GM23338 (cell line): ENCODE measurements around the gene NIBAN1. TPM values are rescaled to one million over a fixed set of nuclear protein-coding genes. Genes with fewer than 3 reads are reported as not detected.

Source experiments
- CREB1 ChIP-seq: fragments of 250-450 bp; sonication (Bioruptor Pico); IDR thresholded peaks from 2 replicates; pipeline ENCODE4 v1.5.0; 2020; ENCODE audit warnings: low read depth, mild to moderate bottlenecking, moderate library complexity
- EZH2 ChIP-seq: fragments of 200-600 bp; sonication (generic); IDR thresholded peaks from one replicate; pipeline ENCODE4 v1.8.0; 2017; ENCODE audit warnings: antibody characterized with exemption, mild to moderate bottlenecking, low read depth; ENCODE audit not compliant: unreplicated experiment
- JUNB ChIP-seq: IDR thresholded peaks from one replicate; pipeline ENCODE4 v1.6.1; 2016; ENCODE audit warnings: antibody characterized with exemption; ENCODE audit not compliant: unreplicated experiment
- ZNF331 ChIP-seq: fragments of 250-450 bp; sonication (Bioruptor Pico); IDR thresholded peaks from 2 replicates; pipeline ENCODE4 v1.5.0; 2020; ENCODE audit warnings: low read depth, mild to moderate bottlenecking, moderate library complexity
- polyA plus RNA-seq: library from polyadenylated mRNA; unstranded; fragments of >200 nt; fragmentation: Nextera tagmentation; extraction: Ambion mirVana; gene quantifications from 2 replicates; pipeline ENCODE4 v1.2.1, GENCODE V29; 2016
- total RNA-seq: library from RNA; depleted of rRNA; stranded (reverse); fragments of >200 nt; shearing (Covaris generic); gene quantifications from 2 replicates; pipeline ENCODE4 v1.2.3, GENCODE V29; 2014
- TF ChIP-seq, protein P1 (sequence below): fragments of 250-450 bp; sonication (Bioruptor Pico); IDR thresholded peaks from 2 replicates; pipeline ENCODE4 v1.5.0; 2020; ENCODE audit warnings: mild to moderate bottlenecking, moderate library complexity
- TF ChIP-seq, protein P2 (sequence below): IDR thresholded peaks from one replicate; pipeline ENCODE4 v1.6.1; 2018; ENCODE audit warnings: antibody characterized with exemption; ENCODE audit not compliant: unreplicated experiment

Gene NIBAN1
- total and polyA plus RNA-seq, 2 experiments from 2014 or later, result 5.5 to 12.3 TPM

DNA sequence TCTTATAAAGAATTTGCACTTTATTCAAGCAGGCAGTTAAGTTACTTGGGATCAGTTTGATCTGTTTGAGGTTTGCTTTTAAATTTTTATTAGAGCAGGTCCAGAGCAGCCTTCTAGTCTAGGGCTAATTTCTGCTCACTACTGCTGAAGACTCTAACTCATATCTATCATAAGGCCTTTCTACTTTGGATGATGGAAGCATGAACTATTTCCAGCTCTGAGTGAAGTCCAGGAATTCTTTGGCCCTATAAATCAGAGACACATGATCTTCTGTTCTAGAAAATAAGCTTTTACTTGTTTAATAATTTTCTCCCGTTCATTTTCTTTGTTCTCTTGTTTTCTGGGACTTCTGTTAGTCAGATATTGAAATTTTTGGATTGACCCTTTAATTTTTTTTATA, 14.7 kb downstream of the NIBAN1 start (continued):
- TF ChIP-seq, protein P1, sequence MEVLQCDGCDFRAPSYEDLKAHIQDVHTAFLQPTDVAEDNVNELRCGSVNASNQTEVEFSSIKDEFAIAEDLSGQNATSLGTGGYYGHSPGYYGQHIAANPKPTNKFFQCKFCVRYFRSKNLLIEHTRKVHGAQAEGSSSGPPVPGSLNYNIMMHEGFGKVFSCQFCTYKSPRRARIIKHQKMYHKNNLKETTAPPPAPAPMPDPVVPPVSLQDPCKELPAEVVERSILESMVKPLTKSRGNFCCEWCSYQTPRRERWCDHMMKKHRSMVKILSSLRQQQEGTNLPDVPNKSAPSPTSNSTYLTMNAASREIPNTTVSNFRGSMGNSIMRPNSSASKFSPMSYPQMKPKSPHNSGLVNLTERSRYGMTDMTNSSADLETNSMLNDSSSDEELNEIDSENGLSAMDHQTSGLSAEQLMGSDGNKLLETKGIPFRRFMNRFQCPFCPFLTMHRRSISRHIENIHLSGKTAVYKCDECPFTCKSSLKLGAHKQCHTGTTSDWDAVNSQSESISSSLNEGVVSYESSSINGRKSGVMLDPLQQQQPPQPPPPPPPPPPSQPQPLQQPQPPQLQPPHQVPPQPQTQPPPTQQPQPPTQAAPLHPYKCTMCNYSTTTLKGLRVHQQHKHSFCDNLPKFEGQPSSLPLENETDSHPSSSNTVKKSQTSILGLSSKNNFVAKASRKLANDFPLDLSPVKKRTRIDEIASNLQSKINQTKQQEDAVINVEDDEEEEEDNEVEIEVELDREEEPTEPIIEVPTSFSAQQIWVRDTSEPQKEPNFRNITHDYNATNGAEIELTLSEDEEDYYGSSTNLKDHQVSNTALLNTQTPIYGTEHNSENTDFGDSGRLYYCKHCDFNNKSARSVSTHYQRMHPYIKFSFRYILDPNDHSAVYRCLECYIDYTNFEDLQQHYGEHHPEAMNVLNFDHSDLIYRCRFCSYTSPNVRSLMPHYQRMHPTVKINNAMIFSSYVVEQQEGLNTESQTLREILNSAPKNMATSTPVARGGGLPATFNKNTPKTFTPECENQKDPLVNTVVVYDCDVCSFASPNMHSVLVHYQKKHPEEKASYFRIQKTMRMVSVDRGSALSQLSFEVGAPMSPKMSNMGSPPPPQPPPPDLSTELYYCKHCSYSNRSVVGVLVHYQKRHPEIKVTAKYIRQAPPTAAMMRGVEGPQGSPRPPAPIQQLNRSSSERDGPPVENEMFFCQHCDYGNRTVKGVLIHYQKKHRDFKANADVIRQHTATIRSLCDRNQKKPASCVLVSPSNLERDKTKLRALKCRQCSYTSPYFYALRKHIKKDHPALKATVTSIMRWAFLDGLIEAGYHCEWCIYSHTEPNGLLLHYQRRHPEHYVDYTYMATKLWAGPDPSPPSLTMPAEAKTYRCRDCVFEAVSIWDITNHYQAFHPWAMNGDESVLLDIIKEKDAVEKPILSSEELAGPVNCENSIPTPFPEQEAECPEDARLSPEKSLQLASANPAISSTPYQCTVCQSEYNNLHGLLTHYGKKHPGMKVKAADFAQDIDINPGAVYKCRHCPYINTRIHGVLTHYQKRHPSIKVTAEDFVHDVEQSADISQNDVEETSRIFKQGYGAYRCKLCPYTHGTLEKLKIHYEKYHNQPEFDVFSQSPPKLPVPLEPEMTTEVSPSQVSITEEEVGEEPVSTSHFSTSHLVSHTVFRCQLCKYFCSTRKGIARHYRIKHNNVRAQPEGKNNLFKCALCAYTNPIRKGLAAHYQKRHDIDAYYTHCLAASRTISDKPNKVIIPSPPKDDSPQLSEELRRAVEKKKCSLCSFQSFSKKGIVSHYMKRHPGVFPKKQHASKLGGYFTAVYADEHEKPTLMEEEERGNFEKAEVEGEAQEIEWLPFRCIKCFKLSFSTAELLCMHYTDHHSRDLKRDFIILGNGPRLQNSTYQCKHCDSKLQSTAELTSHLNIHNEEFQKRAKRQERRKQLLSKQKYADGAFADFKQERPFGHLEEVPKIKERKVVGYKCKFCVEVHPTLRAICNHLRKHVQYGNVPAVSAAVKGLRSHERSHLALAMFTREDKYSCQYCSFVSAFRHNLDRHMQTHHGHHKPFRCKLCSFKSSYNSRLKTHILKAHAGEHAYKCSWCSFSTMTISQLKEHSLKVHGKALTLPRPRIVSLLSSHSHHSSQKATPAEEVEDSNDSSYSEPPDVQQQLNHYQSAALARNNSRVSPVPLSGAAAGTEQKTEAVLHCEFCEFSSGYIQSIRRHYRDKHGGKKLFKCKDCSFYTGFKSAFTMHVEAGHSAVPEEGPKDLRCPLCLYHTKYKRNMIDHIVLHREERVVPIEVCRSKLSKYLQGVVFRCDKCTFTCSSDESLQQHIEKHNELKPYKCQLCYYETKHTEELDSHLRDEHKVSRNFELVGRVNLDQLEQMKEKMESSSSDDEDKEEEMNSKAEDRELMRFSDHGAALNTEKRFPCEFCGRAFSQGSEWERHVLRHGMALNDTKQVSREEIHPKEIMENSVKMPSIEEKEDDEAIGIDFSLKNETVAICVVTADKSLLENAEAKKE, result no peak
- TF ChIP-seq ZNF331, result no peak
- no peak for TF ChIP-seq CREB1 (CRISPR knock-in tag)
- TF ChIP-seq JUNB, result no peak
- TF ChIP-seq EZH2, result no peak
- TF ChIP-seq, protein P2, sequence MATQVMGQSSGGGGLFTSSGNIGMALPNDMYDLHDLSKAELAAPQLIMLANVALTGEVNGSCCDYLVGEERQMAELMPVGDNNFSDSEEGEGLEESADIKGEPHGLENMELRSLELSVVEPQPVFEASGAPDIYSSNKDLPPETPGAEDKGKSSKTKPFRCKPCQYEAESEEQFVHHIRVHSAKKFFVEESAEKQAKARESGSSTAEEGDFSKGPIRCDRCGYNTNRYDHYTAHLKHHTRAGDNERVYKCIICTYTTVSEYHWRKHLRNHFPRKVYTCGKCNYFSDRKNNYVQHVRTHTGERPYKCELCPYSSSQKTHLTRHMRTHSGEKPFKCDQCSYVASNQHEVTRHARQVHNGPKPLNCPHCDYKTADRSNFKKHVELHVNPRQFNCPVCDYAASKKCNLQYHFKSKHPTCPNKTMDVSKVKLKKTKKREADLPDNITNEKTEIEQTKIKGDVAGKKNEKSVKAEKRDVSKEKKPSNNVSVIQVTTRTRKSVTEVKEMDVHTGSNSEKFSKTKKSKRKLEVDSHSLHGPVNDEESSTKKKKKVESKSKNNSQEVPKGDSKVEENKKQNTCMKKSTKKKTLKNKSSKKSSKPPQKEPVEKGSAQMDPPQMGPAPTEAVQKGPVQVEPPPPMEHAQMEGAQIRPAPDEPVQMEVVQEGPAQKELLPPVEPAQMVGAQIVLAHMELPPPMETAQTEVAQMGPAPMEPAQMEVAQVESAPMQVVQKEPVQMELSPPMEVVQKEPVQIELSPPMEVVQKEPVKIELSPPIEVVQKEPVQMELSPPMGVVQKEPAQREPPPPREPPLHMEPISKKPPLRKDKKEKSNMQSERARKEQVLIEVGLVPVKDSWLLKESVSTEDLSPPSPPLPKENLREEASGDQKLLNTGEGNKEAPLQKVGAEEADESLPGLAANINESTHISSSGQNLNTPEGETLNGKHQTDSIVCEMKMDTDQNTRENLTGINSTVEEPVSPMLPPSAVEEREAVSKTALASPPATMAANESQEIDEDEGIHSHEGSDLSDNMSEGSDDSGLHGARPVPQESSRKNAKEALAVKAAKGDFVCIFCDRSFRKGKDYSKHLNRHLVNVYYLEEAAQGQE, result no peak
